Stimulated activated CD4-positive, alpha-beta T cell treated with anti-CD3 and anti-CD28 coated beads, Interleukin-2, amount 100 ng/mL, for 48 hours (primary cell): Measurements from ENCODE around the gene TNNT3.

ENCODE experiments used
- DNase-seq, 2 donors: peaks; one replicate each; pipeline ENCODE4 v3.0.0-alpha.2; 2020

TNNT3 gene

DNA sequence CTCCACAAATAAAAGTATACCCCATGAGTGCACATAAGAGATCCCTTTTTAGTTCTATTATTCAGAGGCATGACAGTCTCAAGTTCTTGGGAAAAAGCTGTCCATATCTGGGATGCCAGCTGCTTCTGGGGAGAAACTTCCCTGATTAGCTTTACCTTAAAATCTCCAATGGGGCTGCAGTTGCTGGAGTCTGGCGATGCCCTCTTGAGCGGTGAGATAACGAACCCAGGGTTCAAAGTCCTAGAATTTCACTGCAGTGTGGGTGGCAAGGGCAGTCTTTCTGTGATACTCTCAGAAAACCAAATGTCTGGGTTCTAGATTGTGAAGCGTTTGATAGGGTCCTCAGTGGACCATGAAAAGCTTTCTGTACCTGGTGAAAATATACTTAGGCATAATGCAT is 20.4 kb upstream of the TNNT3 start:
- no peak for DNase-seq

DNA sequence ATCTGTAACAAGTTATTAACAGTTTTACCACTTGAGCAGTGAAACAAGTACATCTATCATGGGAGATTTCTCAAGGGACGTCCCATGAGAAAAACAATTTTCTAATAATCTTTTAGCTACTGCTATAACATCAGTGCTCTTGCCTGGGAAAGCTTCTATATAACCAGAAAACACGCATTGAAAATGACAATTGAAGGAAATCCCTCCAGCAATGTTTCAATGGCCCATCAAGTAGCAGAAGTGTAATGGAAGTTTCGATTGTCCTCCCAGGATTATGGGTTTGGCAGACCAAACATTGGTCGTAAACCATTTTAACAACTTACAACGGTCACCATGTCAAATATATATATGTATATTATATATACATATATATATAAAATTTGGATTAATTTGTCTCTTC is 19.8 kb upstream of the TNNT3 start:
- DNase-seq = no peak

DNA sequence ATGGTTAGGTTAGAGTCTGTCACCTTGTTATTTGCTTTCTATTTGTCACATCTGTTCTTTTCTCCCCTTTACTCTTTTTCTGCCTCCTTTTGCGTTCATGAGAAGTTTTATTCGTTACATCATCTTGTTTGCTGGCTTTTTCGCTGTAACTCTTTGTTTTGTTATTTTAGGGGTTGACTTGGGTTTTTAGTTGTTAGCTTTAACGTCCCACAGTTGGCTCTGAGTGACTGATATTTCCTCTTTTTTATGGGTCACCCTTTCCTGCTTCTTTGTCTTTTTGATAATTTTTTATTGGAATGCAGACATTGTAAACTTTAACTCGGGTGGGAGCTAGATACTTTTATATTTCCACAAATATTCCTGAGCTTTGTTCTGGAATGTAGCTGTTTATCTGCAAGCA is 13.3 kb upstream of the TNNT3 start:
- DNase-seq = no peak

DNA sequence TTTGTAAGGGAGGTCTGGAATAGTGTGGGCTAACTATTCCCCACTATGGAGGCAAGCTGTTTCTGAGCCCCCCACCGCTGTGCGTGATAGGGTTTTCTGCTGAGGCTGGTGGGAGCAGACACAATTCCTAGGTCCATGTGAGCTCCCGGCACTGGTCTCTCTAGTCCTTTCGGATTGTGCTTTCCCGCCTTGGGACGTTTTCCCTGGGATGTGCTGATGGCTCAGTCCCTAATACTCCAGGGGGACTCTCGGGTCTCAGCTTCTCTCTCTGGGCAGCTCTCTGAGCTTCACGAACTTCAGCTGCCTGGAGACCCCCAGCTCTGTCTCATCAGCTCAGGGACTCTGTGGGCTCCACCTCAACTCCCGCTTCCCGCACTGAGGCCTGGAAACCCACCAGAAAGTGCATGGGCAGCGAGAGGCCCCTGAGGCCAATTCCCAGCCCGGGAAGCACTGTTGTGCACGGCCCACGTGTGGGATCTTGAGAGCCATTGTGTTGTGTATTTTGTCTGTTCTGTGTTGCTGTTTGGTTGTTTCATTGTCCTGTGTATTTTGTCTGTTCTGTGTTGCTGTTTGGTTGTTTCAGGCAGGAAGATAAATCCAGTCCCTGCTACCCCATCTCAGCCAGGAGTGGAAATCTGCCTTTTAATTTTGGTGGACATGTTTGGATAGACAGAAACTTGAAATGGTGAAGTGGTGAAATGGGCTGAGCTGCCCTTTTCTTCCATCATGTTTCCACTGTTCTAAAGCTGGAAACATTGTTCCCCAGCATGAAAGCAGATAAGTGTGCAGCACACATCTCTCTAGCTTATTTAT is 12.7 kb upstream of the TNNT3 start:
- no peak for DNase-seq

DNA sequence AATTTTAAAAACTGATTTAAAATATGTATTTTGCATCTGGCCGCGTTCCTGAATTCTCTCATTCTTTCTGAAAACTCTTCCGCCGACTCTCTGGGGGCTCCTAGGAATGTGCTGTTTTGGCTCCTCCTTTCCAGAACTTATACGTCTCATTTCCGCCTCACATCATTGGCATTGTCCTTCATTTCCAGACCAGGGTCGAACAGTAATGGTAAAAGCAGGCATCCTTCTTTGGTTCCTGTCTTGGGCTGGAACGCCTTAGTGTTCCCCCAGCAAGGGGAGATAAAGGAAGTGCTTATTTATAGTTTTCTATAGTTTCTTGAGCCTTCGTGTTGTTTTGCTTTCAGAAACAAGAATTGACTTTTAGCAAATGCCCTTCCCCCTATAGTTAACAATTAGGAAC is 10.9 kb upstream of the TNNT3 start:
- DNase-seq = no peak

DNA sequence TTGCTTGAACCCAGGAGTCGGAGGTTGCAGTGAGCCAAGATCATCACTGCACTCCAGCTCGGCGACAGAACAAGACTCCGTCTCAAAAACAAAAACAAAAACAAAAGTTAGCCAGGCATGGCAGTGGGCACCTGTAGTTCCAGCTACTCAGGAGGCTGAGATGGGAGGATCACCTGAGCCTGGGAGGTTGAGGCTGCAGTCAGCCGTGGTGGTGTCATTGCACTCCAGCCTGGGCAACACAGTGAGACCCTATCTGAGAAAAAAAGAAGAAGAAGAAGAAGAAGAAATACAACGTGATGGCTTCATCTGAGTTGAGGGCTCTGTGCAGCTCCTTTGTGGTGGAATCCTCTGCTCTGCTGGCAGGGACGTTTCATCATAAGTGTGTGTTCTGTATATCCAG is 10.0 kb upstream of the TNNT3 start:
- DNase-seq = no peak

DNA sequence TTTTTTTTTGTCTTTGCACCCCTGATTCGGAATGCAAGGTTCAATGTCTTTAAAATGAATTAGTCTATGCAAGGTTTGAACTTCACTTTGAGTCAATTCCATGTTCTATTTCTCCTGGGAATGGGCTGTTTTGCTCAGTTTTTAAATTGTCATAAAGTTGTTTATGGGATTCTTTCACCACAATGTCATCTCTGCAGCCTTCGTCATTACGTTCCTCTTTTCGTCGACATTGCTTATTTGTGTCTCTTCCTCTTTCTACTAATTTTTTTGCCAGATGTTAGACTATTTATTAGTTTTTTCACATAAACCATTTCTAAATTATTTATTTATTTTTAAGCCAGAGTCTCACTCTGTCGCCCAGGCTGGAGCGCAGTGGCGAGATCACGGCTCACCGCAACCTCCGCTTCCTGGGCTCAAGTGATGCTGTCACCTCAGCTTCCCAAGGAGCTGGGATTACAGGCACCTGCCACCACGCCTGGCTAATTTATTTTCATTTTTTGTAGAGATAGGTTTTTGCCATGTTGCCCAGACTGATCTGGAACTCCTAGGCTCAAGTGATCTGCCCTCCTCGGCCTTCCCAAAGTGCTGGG is 7.1 kb upstream of the TNNT3 start:
- DNase-seq = no peak

DNA sequence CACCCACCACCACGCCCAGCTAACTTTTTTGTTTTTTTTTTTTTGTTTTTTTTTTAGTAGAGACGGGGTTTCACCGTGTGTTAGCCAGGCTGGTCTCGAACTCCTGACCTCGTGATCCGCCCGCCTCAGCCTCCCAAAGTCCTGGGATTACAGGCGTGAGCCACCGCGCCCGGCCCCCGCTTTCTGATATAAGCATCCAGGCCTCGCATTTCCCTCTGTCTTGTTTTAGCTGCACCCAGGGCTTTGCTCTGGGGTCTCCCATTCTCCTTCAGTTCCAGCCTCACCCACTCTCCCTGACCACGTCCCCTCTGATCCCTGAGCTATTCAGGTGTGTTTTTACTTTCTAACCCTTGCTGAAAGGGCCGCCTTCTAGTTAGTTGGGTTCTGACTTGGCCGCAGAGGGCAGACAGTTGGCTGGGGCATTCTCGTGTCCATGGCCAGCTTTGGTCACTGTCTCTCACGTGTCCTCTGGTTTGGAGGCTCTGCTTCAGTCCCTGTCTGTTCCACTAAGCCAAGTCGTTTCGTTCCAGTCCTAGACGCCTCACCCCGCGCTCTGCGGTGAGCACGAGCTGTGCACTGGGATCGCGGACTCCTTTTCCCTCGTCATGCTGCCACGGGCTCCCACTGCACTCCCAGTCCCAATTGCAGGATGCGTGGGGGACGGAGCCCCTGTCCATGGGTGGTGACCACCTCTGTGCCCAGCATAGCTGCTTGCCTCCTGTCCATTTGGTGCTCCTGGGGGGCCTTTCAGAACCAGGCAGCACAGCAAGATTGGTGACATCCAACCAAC is 6.0 kb upstream of the TNNT3 start:
- DNase-seq = no peak

DNA sequence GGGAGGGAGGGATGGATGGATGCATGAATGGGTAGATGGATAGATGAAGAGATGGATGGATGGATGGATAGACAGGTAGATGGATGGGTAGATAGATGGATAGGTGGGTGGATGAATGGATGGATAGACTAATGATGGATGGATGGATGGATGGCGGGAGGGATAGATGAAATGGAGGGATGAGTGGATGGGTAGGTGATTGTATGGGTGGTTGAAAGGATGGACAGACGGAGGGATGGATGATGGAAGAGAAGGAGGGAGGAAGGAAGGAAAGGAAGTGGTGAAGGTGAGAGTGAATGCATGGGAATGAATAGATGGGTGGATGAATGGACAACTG is 3.7 kb upstream of the TNNT3 start:
- no peak for DNase-seq

DNA sequence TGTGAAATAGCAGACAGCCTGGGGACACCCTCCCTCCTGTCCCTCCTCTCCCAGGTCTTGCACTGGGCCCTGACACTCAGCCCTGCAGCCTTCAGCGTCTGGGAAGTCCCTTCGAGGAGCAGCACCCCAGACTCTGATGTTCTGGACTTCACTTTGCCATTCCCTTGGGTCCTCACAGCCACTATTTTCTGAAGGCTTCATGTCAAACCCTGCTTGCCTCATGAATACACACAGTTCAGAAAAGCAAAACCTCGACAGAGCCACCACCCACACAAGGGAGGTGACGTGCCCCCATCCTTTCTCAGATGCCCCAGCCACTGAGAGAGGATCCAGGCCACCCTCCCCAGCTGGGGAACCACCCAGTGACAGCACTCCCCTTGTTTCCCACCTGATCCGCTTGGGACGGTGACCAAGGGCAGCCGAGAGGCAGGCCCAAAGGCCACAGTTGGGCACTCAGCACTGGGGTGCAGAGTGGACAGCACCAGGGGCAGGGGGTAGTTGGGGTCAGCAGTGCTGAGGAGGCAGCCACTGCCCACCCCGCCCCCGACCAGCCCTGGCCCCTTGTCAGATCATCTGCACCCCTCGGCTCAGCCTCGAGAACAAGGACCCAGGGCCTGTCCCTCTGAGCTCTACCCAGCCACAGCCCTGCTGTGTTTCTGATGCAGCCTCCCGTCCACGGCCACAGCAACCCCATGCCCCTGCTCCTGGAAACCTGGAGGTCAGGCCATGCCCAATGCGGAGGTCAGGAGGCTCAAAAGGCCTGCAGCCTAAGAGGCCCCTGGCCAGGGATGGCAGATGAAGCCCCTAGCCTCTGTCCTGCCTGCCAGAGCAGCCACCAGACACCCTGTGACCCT is 3.1 kb upstream of the TNNT3 start:
- DNase-seq = no peak

DNA sequence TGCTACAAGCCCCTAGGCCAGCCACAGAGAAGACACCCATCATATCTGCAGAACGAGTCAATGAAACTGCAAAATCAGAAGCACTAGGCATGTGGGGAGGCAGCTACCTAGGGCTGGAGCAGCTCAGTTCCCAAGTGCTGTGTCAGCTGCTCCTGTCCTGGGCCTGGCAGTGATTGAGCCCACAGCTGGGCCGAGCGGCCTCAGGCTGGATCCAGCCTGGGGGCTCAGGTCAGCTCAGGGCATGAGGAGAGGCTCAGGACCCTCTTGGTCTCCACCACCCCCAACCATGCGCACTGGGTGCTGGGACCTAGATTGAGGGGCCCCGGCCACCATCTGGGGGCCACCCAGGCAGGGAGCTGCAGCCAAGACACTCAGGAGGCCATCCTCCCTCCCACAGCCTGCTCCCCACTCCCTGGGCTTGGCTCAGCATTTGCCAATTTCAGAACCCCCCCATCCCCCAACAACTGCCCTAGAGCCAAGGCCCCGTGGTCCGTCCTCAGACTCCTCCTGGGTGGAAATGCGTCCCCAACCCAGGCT is 2.4 kb upstream of the TNNT3 start:
- no peak for DNase-seq

DNA sequence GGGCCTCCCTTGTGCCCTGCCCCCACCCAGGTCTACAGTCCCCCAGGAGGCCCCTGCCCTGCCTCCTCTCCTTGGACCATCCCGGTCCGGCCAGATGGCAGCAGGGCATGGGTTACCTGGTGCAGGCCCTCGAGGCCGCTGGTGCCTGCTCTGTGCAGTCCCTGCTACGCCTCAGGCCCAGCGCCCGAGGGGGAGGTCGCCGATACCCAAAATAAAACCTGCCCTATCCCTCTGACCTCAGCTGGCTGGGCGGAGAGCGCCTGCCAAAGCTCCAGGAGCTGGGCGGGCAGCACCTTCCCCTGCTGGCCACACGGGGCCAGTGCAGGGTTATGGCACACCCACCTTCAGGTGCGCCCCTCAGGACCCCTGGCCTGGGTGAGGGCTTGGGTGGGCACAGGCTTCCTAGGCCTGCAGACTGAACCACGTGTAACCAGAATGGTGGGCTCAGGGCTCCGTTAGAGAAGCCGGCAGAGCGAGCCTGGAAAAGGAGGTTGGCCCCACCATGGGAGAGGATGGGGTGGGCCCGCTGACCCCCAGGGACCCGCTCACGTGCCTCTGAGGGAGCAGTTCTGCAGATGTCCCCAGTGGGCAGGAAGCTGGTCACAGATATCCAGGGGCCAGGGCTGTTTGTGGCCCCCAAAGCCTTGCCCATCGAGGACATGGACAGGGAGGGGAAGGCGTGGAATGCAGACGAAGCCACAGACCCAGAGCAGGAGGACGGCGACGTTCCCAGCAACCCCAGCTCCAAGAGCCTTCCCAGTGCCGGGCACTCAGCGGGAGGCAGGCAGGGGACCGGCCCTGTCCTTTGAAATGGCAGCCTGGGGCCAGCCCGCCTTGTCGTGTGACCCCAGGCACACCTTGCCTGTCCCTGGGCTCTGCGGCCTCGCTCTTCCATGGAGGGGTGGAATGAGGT is 1.7 kb upstream of the TNNT3 start:
- DNase-seq = no peak

DNA sequence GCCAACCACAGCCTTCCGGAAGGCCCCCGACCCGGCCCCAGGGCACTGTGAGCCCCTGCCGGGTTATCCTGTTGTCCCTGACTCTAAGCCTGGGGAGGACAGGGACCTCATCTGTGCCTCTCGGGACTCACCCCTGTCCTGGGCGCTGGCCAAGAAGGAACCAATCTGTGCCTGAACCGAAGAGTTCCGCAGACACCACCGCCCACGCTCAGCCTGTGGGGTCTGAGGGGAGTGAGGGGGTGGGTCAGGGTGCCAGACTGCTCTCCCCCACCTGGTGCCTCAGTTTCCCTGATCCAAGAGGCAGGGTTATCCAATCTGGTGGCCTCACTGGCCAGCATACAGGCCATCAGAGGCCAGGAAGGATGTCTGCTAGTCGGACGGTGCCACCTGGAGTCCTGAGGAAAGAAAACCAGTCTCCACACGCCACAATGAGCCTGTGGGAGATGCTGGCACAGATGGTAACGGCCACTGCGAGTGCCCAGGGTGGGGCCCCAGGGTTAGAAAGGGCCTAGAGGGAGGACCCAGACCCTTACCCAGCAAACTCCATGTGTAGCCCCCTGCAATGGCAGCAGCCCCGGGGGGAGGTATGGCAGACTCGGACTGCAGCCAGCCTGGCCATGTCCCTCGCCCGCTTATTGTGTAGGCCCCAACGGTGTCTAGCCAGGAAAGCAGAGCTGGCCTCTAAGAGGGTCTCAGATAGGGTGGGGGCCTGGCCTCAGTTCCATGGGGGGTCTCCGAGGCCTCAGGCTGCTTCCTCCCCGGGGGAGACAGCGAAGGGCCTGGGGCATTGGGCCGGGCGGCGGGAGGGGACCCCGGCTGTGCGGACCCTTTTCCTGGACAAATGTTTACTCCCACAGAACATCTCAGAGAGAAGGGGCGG is 827 bp upstream of the TNNT3 start:
- DNase-seq = no peak

DNA sequence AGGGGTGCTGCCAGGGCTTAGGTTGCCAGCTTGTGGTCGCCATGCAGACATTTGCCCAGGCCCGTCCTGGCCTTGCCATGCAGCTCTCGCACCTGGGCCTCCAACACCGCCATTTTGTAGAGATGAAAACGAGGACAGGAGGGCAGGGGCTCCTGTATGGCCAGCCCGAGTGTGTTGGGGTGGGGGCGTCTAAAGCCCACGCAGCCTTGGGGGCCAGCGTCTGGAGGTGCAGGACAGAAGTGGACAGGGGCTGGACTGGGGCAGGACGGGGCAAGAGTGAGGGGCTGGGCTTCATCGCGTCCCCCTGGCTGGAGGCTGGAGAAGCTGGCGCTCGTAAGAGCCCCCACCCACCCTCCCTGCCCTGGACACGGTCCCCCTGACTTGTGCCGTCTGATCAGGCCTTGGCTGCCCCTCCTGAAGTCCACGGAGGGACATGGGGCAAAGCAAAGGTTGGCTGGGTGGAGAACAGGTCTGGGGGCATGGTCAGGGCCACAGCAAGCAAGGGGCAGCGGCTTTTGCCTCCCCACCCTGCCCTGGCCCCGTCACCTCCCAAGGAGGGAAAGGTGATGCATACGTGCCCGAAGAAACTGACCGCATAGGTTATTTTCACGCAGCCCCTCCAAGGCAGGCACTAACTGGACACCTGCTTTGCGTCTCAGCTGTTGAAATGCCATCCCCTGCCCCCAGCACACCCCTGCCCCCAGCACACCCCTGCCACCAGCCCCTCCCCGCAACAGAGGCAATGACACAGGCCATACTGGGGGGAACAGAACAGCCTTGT is 815 bp downstream of the TNNT3 start:
- no peak for DNase-seq

DNA sequence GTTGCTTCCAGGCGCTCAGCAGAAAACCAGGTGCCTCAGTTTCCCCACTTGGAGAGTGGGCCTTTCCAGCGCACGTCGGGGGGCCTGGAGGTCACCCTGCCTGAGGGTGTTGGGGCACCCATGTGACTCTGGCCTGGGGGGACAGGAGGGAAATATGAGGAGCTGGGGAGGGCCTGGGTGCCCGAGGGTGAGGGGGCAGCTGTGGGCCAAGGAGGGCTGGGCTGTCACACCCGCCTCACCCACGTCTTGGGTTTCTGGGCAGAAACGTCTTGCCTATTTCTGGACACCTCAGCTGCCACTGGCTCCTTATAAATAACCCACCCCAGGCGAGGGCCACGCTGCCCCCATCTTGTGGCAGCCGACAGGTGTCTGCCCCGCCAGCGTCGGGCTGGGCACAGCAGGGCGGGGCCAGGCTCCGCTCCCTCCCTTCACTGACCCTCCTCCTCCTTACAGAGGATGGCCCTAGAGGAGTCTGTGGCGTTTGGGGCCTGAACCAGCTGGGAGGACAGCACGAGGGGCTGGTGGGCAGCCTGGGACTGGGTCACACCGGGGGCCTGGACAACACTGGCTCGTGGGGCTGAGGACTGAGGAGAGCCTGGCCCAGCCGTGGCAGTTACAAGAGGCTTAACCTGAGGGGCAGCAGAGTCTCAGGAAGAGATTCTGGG is 1.5 kb downstream of the TNNT3 start:
- DNase-seq = no peak

DNA sequence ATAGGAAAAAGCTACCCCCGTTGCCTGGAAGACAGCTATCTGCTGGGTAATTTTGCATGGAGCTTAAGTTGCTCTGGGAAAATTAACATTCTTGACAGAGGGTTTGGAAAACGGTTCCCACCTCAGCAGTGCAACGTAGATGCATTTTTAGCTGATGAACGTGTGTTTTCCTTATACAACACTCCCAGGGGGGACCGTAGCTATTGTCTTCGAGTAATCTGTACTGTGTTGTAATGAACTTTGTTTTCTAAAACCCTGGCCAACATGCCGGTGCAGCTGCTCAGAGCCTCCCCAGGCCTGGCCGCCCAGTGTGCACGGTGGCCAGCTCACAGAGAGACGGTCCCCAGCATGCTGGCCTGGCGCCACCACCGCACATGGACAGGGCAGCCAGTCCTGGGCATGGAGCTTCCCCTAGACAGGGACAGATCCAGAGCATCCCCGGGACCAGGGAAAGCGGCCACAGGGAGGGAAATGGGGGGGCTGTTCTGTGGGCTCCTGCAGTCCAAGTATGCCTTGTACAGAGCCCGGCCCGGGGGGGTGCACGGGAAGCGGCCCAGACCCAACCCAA is 2.2 kb downstream of the TNNT3 start:
- no peak for DNase-seq

DNA sequence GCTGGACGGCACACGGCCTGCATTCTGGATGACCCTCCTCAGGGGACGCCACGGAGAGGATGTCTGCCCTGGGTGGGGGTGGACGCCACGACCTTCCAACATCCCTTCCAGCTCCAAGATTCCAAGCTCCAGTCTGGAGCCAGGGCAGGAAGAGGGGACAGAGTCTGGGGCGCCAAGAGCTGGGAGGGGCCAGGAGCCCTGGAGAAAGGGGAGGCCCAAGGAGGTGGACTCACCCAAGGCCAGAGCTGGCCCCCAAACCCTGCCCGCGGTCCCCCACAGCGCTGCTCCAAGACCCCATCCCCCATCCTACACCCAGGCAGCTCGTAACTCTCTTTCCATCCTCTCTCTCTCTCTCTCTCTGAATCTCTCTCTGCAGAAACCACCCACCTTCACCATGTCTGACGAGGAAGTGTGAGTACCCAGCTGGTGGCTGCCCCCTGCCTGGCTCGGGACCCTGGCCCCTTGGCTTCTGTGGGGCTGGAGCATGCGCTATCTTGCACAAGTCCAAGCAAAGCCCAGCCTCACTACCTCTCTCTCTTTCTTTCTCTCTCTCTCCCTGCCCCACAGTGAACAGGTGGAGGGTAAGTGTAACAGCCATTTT is 3.1 kb downstream of the TNNT3 start:
- DNase-seq = no peak

DNA sequence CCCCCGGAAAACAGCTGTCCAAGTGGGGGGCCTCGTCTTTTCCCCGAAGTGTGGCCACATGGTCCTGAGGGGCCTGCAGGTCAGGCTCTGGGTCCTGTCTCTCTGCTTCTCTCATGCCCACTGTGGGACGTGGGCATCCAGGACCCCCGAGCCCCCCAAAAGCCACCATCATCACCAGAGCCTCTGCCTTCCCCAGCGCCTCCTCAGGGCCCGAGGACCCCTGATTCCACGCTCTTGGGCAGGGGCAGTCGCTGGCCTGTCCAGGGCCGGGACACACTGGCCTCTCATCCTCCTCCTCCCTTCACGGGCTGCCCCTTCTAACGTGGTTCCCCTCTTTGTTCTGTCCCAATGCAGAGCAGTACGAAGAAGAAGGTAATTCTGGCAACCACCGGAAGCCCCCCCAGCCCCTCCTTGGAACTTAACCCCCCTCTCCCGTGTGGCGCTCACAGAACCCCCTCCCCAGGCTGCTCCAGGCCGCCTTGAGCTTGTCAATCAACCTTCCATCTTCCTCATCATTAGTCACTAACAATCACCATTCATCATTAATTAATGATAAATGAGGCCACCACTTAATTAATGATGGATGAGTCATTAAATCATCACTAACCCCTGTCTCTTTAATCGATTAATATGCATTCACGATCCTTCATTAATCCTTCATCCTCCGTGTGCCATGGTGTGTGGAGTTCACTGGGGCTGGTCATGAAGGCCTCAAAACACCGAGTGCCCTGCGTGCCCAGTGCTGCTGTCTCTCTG is 3.9 kb downstream of the TNNT3 start:
- no peak for DNase-seq
